Right lobe of liver (tissue), 4 donors: Measurements from ENCODE around the gene XCR1.
"Not testable (repeated sequence)": the region's sequence is repeated elsewhere in the genome, so short reads cannot be mapped to it uniquely, and the experiment has no call there.

Experiments
- POLR2A ChIP-seq: fragments of 450-650 bp; IDR thresholded peaks from one replicate; pipeline ENCODE4 v1.6.1; 2017; ENCODE audit warnings: antibody characterized with exemption, mild to moderate bottlenecking
- TF ChIP-seq, protein P1 (sequence below), 4 donors: fragments of 200-600 bp in 3 of 4; fragments of 450-650 bp in 1 of 4; IDR thresholded peaks; one replicate each; pipeline versions ENCODE4 v1.5.1 to v1.8.0; 2016 to 2022; ENCODE audit warnings: antibody characterized with exemption in 4 of 4, mild to moderate bottlenecking in 2 of 4
- donor health status: DM: no; HTN: no; CAD: no.
- donor health status: DM: no; HTN: no; CAD: no.
- donor health status: DM: no; HTN: yes; CAD: no.

DNA sequence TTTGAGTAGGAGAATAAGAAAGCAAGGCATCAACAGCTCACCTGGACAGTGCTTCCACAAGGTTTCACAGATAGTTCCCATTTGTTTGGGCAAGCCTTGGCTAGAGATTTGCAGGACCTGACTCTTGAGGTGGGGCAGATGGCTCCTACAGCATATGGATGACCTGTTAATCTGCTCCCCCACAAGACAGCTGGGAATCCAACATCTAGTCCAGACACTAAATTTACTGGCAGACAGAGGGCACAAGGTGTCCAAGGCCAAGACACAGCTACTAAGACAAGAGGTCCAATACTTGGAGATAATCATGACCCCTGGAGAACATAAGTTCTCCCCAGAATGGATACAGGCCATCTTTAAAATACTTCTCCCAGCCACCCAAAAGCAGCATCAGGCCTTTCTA lies 23.6 kb downstream of the XCR1 start:
- TF ChIP-seq, protein P1, sequence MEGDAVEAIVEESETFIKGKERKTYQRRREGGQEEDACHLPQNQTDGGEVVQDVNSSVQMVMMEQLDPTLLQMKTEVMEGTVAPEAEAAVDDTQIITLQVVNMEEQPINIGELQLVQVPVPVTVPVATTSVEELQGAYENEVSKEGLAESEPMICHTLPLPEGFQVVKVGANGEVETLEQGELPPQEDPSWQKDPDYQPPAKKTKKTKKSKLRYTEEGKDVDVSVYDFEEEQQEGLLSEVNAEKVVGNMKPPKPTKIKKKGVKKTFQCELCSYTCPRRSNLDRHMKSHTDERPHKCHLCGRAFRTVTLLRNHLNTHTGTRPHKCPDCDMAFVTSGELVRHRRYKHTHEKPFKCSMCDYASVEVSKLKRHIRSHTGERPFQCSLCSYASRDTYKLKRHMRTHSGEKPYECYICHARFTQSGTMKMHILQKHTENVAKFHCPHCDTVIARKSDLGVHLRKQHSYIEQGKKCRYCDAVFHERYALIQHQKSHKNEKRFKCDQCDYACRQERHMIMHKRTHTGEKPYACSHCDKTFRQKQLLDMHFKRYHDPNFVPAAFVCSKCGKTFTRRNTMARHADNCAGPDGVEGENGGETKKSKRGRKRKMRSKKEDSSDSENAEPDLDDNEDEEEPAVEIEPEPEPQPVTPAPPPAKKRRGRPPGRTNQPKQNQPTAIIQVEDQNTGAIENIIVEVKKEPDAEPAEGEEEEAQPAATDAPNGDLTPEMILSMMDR (IDR thresholded peaks at IDR 0.05) = not testable (repeated sequence)
- not testable (repeated sequence) for TF ChIP-seq POLR2A
